NCI-H1694 (cell line): ENCODE results near the gene MRPS15.
"Not testable (repeated sequence)": the region's sequence is repeated elsewhere in the genome, so short reads cannot be mapped to it uniquely, and the experiment has no call there.

Source experiments
- DNase-seq: peaks from one replicate; lab custom pipeline; 2025; lab: John Stamatoyannopoulos, UW

Gene MRPS15

DNA sequence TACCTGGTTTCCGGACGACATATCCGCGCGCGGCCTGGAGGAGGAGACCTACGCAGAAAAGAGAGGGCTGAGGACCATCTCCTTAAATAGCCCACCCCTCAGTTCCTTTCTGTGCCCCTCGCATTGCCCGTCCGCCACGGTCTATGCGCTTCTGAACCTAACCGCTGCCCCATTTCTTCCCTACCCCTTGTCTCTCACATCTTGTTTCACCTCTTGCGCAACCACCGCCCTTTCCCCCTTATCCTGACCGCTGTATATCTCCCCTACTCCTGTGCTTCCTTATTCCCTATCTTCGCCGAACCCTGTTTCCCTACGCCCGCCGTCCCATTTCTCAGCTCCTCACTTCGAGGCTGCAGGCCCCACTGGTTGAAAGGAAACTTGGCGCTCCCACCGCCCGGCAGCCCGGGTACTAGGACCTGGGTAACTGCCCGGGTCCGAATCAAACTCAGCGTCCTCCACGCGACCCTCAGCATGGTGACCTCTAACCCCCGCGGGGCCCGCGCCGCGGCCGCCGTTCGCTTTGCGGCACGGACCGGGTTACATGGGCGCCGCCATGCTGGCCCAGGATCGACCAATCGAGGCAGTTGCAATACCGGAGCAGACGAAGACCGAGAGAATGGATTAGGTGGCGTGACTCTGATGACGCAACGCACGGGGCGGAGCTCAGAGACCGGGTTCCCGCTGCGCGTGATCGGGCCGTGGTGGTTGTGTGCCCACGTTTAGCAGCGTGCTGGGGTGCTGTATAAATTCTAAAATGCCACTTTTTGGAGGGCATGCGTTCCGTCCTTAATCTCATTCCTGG is at the start of gene MRPS15:
Gene MRPS15, minus strand, starts transcription at position 582 of the 802 bp plus-strand sequence. Its CDS starts 109 bp downstream, at position 473.
- peak; percentile 82 for DNase-seq

DNA sequence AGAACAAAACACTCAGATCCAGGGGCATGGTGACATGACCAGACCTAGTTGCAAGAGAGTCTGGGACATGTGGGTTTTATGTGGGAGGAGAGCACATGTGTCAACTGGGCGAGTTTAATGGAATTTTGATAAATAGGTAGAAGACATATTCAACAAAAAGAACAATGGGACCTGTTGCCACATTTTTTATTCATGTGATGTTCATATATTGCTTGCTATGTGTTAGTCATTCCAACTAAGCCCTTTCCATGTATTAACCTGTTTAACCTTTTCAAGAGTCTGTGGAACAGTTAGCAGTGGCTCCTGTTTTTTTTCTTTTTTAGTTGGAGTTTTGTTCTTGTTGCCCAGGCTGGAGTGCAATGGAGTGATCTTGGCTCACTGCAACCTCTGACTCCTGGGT is 48.7 kb upstream of the MRPS15 start:
- DNase-seq: no peak

DNA sequence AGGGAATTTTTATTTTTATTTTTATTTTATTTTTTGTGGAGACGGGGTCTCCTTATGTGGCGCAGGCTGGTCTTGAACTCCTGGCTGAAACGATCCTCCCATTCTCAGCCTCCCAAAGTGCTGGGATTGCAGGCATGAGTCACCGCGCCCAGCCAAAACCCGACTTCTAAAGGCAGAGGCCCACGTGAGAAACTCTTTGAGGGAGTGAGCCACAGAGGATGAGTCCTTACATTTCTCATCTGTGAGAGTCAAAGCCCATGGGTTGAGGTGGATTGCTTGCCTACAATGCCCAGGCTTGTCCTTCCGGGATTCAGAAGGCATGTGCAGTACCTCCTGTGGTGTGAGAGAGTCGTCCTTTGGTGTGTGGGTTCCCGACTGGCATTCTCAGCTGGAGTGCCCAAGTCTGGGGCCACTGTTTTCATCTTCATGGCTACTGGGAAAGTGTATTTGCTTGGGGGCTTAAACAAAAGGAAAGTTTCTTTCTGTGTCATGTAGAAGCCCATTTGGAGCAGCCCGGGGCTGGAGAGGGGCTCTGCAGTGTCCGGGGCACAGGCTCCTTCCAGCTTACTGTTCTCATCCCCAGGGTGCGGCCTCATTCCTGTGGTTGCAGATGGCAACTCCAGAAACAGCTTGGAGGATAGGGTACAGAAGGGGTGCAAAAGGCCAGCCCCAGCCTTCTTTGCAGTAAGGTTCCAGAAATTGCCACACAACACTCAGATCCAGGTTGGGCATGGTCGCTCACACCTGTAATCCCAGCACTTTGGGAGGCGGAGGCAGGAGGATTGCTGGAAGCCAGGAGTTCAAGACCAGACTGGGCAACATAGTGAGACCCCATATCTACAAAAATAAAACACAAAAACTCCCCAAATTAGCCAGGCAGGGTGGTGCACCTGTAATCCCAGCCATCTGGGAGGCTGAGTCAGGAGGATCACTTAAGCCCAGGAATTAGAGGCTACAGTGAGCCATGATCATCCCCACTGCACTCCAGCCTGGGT is 47.9 kb upstream of the MRPS15 start:
- DNase-seq: no peak

DNA sequence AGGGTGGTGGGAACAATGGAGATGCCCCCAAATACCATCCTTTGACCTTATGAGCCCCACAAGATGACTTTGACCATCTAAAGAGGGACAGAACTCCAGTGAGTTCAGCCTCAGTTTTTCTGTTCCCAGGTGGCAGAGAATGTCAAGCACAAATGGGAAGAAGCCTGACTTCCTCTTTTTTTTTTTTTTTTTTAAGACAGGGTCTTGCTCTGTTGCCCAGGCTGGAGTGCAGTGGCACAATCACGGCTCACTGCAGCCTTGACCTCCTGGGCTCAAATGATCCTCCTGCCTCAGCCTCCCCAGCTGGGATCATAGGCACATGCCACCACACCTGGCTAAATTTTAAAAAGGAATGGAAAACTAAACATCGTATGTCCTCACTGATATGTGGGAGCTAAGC is 47.0 kb upstream of the MRPS15 start:
- DNase-seq: not testable (repeated sequence)

DNA sequence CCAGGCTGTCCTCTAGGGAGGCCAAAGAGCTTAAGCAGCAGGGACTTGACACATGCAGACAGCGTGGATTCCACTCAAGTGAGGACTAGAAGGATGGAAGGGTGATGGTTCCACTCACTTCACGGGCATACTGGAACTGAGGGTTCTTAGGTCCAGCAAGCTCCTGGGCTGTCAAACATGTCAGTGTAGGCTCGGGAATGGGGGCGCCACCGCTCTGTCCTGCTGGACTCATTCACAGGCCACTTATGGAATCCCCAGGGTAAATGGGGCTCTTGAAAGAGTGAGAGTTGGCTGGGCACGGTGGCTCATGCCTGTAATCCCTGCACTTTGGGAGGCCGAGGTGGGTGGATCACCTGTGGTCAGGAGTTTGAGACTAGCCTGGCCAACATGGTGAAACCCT is 46.2 kb upstream of the MRPS15 start:
- DNase-seq: no peak

DNA sequence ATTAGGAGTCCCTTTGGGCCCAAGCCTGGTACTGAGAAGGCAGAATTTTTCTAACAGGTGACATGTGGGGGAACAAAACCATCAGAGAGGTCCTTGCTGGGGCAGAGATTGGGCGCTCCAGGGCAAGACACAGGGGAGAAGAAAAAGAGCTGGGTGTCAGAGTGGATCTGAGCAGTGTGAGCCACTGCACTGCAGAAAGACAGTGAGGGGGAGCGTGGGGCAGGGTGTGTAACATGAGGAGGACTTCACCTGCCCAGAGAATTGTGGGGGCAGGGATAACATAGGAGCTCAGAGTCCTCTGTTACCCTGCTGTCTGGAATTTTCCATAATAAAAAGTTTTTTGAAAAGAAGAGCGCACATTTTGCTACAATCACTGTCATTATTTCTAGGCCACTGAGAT is 44.1 kb upstream of the MRPS15 start:
- no peak for DNase-seq

DNA sequence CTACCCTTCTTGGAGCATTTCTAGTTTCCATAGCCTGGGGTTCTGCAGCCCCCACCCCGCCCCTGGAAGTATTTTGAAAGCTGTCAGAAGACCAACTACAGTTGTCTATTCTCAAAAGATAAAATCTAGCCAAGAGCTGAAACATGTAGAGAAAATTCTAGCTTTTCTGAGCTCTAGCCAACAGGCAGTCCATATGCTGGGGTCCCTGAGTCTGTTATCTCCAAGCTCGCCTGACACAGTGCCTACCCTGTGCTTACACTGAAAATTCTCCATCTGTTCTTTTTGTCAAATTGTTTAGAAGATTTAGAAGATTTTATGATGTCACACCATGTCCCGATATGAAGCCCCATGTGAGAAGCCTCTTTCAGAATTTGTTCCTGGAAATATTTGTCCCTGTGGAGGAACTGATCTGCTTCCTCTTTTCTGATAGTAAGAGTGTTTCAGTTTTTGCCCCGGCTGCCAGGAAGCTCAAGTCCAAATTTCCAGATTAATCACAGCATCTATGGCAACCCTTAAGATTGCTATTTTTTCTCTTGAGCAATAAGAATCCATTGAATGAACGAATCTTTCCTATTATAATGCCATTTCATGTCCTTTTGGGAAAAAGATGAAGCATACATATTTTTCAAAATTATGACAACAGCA is 42.2 kb upstream of the MRPS15 start:
- no peak for DNase-seq

DNA sequence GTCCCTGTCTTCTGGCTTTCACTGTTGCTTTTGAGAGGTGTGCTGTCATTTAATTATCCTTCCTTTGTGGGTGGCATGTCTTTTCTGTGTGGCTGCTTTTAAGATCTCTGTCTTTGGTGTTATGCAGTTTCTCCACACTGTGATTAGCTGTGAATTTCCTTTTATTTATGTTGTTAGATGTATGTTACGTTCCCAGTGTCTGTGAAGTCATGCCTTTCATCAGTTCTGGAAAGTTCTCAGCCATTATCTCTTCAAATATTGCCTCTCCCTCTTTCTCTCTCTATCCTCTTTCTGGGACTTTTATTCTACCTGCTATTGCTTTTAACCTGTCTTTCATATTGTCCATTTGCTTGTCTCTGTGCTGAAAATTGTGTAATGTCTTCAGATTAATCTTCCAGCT is 39.5 kb upstream of the MRPS15 start:
- DNase-seq: no peak

DNA sequence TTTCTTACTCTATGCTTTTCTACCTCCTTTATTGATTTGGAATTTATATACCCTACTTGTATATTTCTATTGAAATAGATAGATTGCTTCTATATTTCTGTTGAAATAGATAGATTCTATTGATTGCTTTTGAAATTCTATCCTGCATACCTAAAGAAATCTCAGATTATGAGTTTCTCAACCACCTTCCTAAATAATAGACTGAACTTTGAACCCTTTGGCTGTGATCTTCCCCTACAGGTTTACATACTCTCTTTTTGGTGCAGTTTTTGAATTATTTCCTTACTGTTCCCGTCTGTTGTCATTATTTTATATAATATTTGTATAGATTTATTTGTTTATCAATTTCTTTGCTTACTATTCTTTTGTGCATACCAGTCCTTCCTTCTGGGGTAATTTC is 39.0 kb upstream of the MRPS15 start:
- DNase-seq: no peak

DNA sequence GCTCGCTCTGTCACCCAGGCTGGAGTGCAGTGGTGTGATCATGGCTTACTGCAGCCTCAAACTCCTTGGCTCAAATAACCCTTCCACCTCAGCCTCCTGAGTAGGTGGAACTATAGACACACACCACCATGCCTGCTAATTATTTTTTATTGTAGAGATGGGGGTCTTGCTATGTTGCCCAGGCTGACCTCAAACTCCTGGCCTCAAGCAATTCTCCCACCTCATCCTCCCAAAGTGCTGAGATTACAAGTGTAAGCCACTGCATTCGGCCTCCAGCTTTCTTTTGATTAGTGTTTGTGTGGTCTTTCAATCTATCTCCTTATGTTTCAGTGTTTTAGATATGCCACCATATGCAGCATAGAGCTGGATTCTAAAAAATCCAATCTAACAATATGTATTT is 38.4 kb upstream of the MRPS15 start:
- DNase-seq: no peak

DNA sequence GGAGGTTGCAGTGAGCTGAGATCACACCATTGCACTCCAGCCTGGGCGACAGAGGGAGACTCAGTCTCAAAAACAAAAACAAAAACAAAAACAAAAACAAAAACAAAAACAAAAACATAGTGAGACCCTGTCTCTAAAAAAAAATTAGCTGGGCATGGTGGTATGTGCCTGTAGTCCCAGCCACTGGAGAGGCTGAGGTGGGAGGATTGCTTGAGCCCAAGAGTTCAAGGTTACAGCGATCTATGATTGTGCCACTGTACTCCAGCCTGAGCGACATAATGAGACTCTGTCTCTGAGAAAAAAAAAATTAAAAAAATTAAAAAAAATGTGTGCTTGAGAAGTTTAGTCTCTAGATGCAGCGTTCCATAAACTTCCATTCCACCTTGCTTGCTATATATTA is 37.7 kb upstream of the MRPS15 start:
- not testable (repeated sequence) for DNase-seq

DNA sequence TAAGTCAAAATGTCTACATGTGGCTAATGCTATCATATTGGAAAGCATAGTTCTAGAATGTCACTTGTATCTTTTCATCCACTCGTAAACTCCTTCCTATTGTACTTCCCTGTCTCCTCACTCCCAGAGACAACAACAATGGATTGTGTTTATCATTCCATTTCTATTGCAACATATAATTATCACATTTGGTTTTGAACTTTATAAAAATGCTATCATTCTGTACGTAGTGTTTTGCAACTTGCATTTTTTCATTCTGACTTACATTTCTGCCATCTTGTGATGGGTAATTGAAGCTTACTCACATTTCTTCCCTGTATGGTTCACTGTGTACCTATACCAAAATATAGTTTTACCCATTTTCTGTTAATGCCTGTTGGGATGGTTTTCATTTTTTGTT is 33.0 kb upstream of the MRPS15 start:
- DNase-seq: no peak

DNA sequence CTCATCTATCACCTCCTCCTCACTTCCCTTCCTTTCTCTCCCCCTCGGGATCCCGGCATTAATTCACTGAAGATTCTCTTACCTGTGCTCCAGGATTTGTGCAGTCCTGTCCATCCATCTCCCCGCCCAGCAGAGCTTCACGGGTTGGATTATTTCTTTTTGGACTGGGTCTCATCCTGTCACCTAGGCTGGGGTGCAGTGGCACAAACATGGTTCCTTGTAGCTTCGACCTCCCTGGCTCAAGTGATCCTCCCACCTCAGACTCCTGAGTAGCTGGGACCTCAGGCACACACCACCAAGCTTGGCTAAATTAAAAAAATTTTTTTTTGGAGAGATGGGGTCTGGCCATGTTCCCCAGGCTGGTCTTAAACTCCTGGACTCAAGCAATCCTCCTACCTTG is 30.8 kb upstream of the MRPS15 start:
- DNase-seq: no peak

DNA sequence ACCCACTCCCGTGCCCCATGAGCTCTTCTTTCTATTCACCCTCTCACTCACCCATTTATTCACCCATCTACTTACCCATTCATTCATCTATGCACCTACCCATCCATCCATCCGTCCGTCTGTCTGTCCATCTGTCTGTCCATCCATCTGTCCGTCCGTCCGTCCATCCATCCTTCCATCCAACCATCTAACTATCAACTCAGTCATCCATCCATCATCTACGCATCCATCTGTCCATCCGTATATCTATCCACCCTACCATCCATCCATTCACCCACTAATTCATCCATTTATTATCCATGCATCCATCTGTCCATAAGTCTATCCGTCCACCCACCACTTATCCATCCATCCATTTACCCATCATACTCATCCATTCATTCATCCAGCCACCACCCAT is 29.3 kb upstream of the MRPS15 start:
- DNase-seq: no peak

DNA sequence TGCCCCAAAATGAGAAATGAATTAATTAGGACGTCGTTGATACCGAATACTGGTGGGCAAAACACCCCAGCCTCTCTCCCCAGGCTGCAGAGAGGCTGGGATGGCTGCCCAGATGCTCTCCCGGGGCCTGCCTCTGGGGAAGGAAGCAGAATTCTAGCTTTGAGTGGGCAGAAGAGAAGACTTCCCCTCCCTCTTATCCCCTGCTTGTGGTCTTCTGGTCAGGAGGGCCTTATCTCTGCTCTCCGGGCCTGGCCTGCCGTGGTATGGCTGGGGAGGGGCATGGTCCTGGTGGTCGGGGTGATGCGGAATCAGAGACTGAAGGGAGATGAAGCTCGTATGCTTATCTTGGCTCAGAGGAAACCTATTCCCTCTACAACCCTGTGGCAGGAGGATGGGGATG is 28.3 kb upstream of the MRPS15 start:
- no peak for DNase-seq

DNA sequence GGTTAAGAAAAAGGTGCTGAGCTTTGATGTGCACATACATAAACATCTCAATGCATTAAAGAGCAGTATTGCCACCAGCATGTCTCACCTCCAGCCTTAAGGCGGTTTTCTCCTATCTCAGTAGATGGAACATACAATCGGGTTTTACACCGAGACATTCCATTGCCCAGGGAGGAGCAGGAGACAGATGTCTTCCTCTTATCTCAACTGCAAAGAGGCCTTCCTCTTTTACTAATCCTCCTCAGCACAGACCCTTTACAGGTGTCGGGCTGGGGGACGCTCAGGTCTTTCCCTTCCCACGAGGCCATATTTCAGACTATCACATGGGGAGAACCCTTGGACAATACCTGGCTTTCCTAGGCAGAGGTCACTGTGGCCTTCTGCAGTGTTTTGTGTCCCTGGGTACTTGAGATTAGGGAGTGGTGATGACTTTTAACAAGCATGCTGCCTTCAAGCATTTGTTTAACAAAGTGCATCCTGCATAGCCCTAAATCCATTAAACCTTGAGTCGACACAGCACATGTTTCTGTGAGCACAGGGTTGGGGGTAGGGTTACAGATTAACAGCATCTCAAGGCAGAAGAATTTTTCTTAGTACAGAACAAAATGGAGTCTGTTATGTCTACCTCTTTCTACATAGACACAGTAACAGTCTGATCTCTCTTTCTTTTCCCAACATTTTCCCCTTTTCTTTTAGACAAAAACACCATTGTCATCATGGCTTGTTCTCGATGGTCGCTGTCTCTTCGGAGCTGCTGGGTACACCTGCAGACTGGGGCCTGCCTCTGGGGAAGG is 25.3 kb upstream of the MRPS15 start:
- not testable (repeated sequence) for DNase-seq

DNA sequence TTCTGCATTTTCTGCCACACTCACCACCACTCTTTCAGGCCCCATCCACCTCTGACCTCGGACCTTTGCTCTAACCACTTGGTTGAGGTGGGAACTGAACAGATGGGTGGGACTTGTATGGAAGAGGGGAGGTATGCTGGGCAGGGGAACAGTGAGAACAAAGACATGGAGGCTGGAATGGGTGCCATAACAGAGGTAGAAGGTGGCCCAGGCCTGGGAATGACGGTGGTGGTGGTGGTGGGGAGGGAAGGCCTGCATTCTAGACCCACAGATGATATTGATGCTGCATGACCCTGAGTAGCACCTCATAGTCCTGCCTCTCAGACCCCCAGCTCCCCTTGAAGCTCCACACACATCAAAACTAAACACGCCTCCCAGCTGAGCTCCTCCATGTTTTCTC is 23.7 kb upstream of the MRPS15 start:
- DNase-seq: no peak

DNA sequence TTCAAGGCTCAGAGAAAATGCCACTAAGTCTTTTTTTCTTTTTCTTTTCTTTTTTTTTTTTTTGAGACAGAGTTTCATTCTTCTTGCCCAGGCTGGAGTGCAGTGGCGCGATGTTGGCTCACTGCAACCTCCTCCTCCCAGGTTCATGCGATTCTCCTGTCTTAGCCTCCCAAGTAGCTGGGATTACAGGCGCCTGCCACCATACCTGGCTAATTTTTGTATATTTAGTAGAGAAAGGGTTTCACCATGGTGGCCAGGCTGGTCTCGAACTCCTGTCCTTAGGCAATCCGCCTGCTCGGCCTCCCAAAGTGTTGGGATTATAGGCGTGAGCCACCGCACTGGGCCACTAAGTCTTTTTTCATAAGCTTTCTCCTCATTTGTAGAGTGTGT is 23.1 kb upstream of the MRPS15 start:
- DNase-seq: not testable (repeated sequence)

DNA sequence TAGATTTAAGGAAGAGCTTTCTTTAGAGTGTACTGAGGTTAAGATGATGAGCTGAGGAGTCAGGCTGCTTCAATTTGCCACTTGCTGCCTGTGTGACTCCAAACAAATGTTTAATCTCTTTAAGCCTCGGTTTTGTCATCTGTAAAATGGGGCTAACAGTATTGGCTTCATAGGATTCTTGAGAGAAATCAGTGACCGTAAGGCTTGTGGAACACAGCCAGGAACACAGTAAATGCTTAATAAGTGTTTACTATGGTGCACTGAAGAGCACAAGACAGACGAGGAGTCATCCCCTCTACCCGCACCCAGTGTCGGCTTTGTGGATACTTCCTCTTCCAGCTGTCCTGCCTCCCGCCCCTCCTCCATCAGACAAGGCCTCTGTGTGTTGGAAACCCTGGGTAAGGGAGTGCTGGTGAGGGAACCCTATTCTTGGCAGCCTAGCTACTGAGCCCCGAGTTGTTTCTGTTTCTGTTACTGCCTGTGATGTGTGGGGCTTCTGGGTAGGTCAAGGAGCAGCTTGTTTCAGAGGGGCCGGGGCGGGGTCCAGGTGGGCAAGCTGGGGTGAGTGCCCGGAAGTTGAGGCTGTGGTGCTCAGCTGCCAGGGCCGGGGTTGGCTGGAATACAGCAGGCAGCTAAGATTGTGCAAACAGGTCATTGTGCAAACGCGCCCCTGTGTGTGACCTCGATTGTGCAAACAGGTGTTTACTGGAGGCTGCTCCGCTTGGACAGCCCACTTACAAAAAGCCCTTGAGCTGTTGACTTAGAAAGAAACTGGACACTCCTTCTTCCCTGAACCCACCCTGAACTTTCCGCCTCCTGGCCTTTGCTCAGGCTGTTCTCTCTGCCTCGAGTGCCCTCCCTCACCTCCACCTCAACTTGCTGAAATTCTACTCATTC is 22.5 kb upstream of the MRPS15 start:
- no peak for DNase-seq

DNA sequence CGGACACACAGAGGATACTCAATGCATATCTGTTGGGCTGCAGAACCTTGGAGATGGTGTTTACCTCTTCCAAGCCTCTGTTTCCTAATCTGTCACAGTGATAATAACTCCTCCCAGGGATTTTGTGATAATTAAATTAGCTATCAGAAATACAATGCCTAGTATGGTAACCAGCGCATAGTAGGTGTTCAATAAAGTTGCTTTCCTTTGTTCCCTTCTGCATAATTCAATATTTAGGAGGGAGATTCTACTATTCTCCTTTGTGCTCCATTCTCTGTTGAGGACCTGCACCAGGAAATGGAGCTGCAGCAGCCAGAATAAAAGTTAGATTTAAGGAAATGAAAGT is 21.9 kb upstream of the MRPS15 start:
- DNase-seq: no peak

DNA sequence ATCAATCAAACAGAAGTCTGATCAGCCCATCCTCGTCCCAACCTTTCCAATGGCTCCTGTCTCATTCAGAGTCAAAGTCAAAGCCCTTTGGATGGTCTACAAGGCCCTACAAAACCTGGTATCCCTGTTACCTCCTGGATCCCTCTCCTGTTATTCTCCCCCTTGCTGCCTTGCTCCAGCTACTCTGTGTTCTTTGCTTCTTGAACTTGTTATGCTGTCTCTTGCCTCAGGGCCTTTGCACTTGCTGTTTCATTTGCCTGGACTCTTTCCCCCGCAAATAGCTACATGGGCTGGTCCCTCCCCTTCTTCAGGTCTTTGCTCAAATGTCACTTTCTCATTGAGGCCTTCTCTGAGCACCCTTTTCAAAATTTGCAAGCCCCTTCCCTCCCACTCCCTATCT is 19.9 kb upstream of the MRPS15 start:
- no peak for DNase-seq
